HepG2 (cell line): Measurements from ENCODE around the gene GPR176. TPM values are rescaled to one million over a fixed set of nuclear protein-coding genes. Genes with fewer than 3 reads are reported as not detected.

Source experiments
- ATAC-seq: fragments of 200-7000 bp; cut with Tn5 transposase; 3 replicates; pipeline ENCODE4 v1.9.1; 2020; ENCODE audit warnings: mild to moderate bottlenecking, moderate library complexity
- BruUV-seq: library from RNA; stranded (reverse); fragments of 400-500 nt; replicated peaks from 2 replicates; lab custom pipeline; 2021; lab: Mats Ljungman, UMichigan
- CTCF ChIA-PET: fragments of 300-600 bp; formaldehyde crosslinking; extraction: SDS; loops from one replicate; lab custom pipeline; 2021; ENCODE audit warnings: low total read pairs, inconsistent platforms, low intra/inter-chr PET ratio; lab: Yijun Ruan, JAX
- POLR2A ChIA-PET: fragments of 350-600 bp; sonication (Branson Sonifier 250); formaldehyde crosslinking; loops from one replicate; lab custom pipeline; 2020; ENCODE audit warnings: antibody characterized with exemption, inconsistent platforms; lab: Yijun Ruan, JAX
- DNase-seq: peaks from one replicate; pipeline ENCODE4 v3.0.0-alpha.2; 2015; ENCODE audit warnings: low spot score
- FAIRE-seq: peaks from 3 replicates; lab custom pipeline; 2011; peaks lifted over from hg19 to GRCh38; lab: Jason Lieb, UNC
- H2AFZ ChIP-seq: one replicate; pipeline ENCODE4 v1.6.1; 2011; ENCODE audit warnings: low read length, inconsistent platforms
- H3K27ac ChIP-seq: fragments of 300-600 bp; 3 replicates; pipeline ENCODE4 v1.8.0; 2011; ENCODE audit warnings: mixed run types, mild to moderate bottlenecking, mixed read lengths, low read length, inconsistent platforms; ENCODE audit not compliant: insufficient read depth; ENCODE audit errors: extremely low read length
- H3K27me3 ChIP-seq, 2 experiments: fragments of 200-600 bp in 1 of 2; 2 replicates in 1 of 2; 3 replicates in 1 of 2; pipeline versions ENCODE4 v1.6.0 to v1.8.0; 2011; ENCODE audit warnings: low read length in 2 of 2, mild to moderate bottlenecking in 2 of 2, moderate library complexity in 2 of 2, inconsistent platforms in 1 of 2; ENCODE audit not compliant: insufficient read depth in 2 of 2, control insufficient read depth in 1 of 2
- H3K36me3 ChIP-seq, 2 experiments: fragments of 200-600 bp in 1 of 2; replicated peaks in 1 of 2; 2 replicates in 1 of 2; 3 replicates in 1 of 2; pipeline versions ENCODE4 v1.5.1 to v1.8.0; 2011; ENCODE audit warnings: low read length in 2 of 2, inconsistent platforms in 1 of 2; ENCODE audit not compliant: insufficient read depth in 2 of 2, control insufficient read depth in 1 of 2
- H3K4me1 ChIP-seq: 2 replicates; pipeline ENCODE4 v1.5.1; 2012; ENCODE audit warnings: low read length, inconsistent platforms; ENCODE audit not compliant: insufficient read depth
- H3K4me2 ChIP-seq: 2 replicates; pipeline ENCODE4 v1.6.0; 2011; ENCODE audit warnings: low read depth, low read length, inconsistent platforms
- H3K4me3 ChIP-seq, 3 experiments: fragments of 200-600 bp in 1 of 3; sonication (generic), shearing (Covaris generic) in 1 of 3; replicated peaks in 1 of 3; 2 replicates each; pipeline ENCODE4 v1.5.1; 2011 to 2016; ENCODE audit warnings: low read length in 3 of 3, inconsistent platforms in 2 of 3, low read depth in 2 of 3, mild to moderate bottlenecking in 2 of 3, control low read depth in 1 of 3, mixed read lengths in 1 of 3; ENCODE audit not compliant: insufficient read depth in 1 of 3
- H3K79me2 ChIP-seq: one replicate; pipeline ENCODE4 v1.6.1; 2011; ENCODE audit warnings: low read length, inconsistent platforms; ENCODE audit not compliant: insufficient read depth
- H3K9ac ChIP-seq: 2 replicates; pipeline ENCODE4 v1.6.0; 2011; ENCODE audit warnings: mild to moderate bottlenecking, low read depth, low read length, inconsistent platforms; ENCODE audit not compliant: insufficient read depth
- H3K9me3 ChIP-seq: 2 replicates; pipeline ENCODE4 v1.5.1; 2012; ENCODE audit warnings: mild to moderate bottlenecking, low read length
- H4K20me1 ChIP-seq: 2 replicates; pipeline ENCODE4 v1.6.0; 2011; ENCODE audit warnings: inconsistent platforms, mild to moderate bottlenecking, low read length, moderate library complexity; ENCODE audit not compliant: insufficient read depth
- CEBPB ChIP-seq: IDR thresholded peaks from 2 replicates; pipeline ENCODE4 v1.6.1; 2011; ENCODE audit warnings: low read depth, low read length, improper control_type of control experiment, borderline replicate concordance
- DBP ChIP-seq: sonication (generic); formaldehyde crosslinking; IDR thresholded peaks from 2 replicates; pipeline ENCODE4 v1.4.0; 2020; ENCODE audit warnings: missing genetic modification reagents; ENCODE audit errors: not compliant biosample characterization
- GTF3A ChIP-seq: sonication (generic); formaldehyde crosslinking; conservative IDR thresholded peaks from 2 replicates; pipeline ENCODE4 v1.4.0; 2020; ENCODE audit warnings: mild to moderate bottlenecking, missing genetic modification reagents
- RFXAP ChIP-seq: sonication (generic); formaldehyde crosslinking; IDR thresholded peaks from 2 replicates; pipeline ENCODE4 v1.4.0; 2020; ENCODE audit warnings: missing genetic modification reagents, borderline replicate concordance
- SOX5 ChIP-seq: IDR thresholded peaks from 2 replicates; pipeline ENCODE4 v1.6.1; 2016; ENCODE audit warnings: borderline replicate concordance
- in situ Hi-C: cut with HindIII; loops from 2 replicates; pipeline ENCODE4 v1.10.0; 2017; ENCODE audit warnings: low pct_unique_long_range_greater_than_20kb; ENCODE audit not compliant: extremely low pct_ligation_motif_present
- intact Hi-C: fragments of 100-400 bp; cut with micrococcal nuclease; formaldehyde crosslinking; loops from one replicate; pipeline ENCODE4 v1.10.0; 2022; ENCODE audit not compliant: unreplicated experiment
- polyA plus RNA-seq, 8 experiments: library from polyadenylated mRNA; depleted of rRNA in 3 of 8; stranded (reverse) in 7 of 8; unstranded in 1 of 8; fragments of >200 nt; fragmentation: Illumina TruSeq in 4 of 8; extraction: Trizol in 4 of 8; gene quantifications; 2 replicates each; pipeline versions ENCODE4 v1.2.1 to v1.2.3, GENCODE V29; 2011 to 2016; ENCODE audit warnings: low read depth in 4 of 8, missing spikeins in 1 of 8, mixed read lengths in 1 of 8; ENCODE audit not compliant: insufficient read depth in 1 of 8
- total RNA-seq, 5 experiments: library from RNA; depleted of rRNA; stranded (reverse); fragments of >200 nt; fragmentation: Illumina TruSeq; extraction: Trizol; gene quantifications; 2 replicates each; pipeline ENCODE4 v1.2.3, GENCODE V29; 2016; ENCODE audit warnings: low read depth in 1 of 5

The GPR176 gene
- total and polyA plus RNA-seq, 2 of the 13 experiments (the other 11 are each of a cell fraction or from before 2014, with no cell fraction given), result 0.11 to 0.20 TPM

GRCh38 chr15:39886418-39886817, 33.6 kb downstream of the GPR176 start (continued):
- no peak for TF ChIP-seq SOX5 (CRISPR knock-in tag)

- CTCF ChIA-PET, result no interaction called here
- Histone ChIP-seq H4K20me1 (no peaks in the 10 kb centered on the region), H3K9me3 (no peaks in the 10 kb centered on the region), H3K4me3 (no peak overlapping the region), H3K4me2 (no peak overlapping the region), H3K4me1 (peaks cover 32% of the 10 kb centered on the region), H3K27me3 (0 out of 5 replicates have a peak, but pooled peaks cover 2 to 3% of the 10 kb centered on the region in 2 experiments), H2AFZ (no peak overlapping the region), H3K27ac (no peak overlapping the region), H3K9ac (no peak overlapping the region), H3K79me2 (no peaks in the 10 kb centered on the region), H3K36me3 (no peaks in the 10 kb centered on the region)
- POLR2A ChIA-PET, result no interaction called here
- no peak for ATAC-seq
- DNase-seq, result no peak
- BruUV-seq, result no TSS peak
- no peak for FAIRE-seq
- in situ Hi-C loops, result no loop called here
- intact Hi-C loops, result loop anchor here (5.0 to 10.0 kb wide), 2 partner anchors 37 to 90 kb away; partner anchors contain the start of gene GPR176
- no peak for TF ChIP-seq GTF3A (CRISPR knock-in tag)
- no peak for TF ChIP-seq DBP (CRISPR knock-in tag)
- no peak for TF ChIP-seq RFXAP (CRISPR knock-in tag)
- TF ChIP-seq CEBPB, result peak; percentile 50; the same call in 1 of the 2 replicates
These were observed 34.8 kb downstream of the GPR176 start for GRCh38 chr15:39885099-39885777.
